ENCODE measurements around the gene B4GALT7. TPM values are rescaled to one million over a fixed set of nuclear protein-coding genes. Genes with fewer than 3 reads are reported as not detected.

The B4GALT7 gene
- polyA plus RNA-seq, 3 donors: 19.3 to 20.4 (median 20.3) TPM

DNA sequence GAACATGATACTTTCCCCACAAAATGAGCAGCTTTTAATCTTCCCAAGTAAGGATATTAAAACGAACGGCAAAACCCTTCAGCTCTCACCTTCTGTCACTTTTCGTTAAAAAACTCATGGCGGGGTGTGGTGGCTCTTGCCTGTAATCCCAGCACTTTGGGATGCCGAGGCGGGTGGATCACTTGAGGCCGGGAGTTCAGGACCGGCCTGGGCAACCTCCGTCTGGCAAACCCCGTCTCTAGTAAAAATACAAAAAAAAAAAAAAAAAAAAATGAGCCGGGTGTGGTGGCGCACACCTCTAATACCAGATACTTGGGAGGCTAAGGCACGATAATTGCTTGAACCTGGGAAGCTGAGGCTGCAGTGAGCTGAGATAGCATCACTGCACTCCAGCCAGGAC lies 7.0 kb upstream of the B4GALT7 start:
- DNase-seq (ENCODE audit: low read depth in 3 of 3, low spot score in 2 of 3): no peak

DNA sequence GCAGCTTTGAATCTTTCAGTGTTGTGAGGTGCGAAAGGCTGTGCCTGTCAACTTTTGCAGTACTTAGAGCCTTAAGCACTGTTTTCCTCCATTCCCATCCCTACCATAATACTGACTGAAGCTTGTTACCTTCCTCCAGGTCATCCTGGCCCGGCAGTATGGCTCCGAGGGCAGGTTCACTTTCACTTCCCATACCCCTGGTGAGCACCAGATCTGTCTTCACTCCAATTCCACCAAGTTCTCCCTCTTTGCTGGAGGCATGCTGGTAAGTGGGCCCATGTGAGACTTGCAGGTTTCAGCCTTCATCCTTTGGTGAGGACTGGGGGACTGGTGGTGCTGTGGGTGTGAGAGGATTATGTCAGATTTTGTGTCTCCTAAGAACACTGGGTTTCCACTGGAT lies 6.4 kb upstream of the B4GALT7 start:
- DNase-seq (ENCODE audit: low read depth in 3 of 3, low spot score in 2 of 3): no peak

- no peak for DNase-seq (ENCODE audit: low read depth in 3 of 3, low spot score in 2 of 3)
Measured at GRCh38 chr5:177594071-177594470, 5.9 kb upstream of the B4GALT7 start.

DNA sequence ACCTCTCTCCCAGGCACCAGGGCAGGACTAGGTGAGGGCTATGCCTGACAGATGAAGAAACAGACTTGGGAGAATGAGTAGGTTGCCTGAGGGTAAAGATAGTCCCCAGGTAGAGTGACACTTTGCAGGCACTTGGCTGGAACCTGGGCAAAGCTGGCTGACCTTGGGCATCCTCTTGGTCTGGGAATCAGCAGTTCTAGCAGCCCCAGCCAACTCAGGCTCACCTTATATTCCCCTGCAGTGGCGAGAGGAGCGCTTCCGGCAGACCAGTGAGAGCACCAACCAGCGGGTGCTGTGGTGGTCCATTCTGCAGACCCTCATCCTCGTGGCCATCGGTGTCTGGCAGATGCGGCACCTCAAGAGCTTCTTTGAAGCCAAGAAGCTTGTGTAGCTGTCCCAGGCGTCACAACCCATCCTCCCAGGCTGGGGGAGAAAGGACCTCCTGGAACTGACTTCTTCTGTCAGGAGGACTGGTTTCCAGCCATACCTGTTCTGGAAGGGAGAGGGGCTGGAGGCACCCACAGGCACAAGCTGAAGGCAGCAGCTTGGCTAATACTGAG lies 4.8 kb upstream of the B4GALT7 start:
- no peak for DNase-seq (ENCODE audit: low read depth in 3 of 3, low spot score in 2 of 3)

DNA sequence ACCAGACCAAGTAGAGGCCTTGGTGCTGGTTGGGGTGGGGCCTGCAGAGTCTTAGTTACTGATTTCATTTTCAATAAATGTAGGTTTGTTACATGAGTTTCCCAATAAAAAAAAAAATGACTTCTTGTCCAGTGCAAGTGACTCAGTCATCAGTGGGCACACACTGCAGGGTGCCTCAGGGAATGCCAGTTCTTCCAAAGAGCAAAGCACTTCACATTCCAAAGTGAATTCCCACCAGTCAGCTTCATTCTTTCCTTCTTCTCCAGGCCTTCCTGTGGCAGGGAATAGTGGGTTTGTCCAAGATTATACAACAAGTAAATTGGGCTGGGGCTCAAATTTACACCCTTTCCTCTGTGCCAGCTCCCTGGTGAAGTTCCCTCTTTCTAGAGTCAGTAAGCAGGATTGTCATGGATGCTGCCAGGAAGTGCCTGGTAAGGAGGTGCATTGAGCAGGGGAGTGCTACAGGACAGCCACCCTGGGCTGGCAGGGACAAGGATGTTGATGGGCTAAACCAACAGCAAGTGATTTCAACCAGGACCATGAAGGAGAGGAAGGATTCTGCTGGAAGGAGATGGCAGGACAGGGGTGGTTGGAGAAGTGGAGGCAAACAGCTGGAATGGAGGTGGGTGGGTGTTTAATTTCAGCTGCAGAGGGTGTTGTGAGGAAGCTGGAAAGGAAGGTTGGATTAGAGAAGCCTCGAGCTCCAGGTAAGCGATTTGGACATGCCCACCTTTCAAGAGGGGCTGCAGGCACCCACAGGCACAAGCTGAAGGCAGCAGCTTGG lies 3.7 kb upstream of the B4GALT7 start:
- DNase-seq (ENCODE audit: low read depth in 3 of 3, low spot score in 2 of 3): no peak

- no peak for DNase-seq (ENCODE audit: low read depth in 3 of 3, low spot score in 2 of 3)
Measured at GRCh38 chr5:177596775-177597238, 3.1 kb upstream of the B4GALT7 start.

DNA sequence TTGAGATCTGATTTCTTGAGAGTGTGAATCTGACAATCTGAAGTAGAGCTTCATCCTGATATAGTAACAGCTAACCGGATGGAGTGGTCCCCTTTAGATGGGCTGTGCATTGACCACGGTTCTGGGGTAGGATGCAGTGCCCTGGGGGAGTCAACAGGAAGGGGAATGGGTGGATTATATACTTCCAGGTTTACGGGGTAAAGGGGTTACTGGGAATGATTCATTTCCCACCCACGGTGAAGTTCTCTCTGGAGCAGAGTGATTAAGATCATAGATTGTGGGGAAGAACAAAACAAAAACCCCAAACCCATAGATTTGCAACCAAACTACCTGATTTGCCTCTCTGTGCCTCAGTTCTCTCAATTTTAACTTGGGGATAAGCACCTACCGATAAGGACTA lies 1.5 kb upstream of the B4GALT7 start:
- DNase-seq (ENCODE audit: low read depth in 3 of 3, low spot score in 2 of 3): no peak

DNA sequence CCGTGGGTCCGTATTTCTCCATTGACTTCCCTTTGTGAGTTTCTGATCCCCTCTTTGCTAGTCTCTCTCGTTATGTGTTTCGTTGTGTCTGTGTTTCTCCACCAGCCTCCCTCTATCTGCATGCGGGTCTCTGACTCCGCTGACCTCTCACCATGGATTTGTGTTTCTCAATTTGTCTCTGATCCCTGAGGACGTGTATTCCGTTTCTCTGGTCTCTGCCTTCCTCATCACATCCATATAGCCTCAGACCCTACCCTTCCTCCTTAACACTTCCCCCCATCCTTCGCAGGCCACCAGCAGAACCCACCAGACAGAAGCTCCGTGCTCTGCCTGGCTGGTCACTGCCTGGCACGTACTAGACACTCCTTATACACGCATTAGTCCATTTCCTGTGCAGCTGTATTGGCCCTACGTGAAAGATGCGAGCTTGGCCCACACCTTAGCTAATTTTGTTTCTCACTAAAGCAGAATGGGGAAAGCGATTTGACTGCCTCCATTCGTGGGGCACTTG lies 631 bp downstream of the B4GALT7 start:
- peak in 1 of 3 donors; percentile 8 for DNase-seq (ENCODE audit: low read depth in 3 of 3, low spot score in 2 of 3)

DNA sequence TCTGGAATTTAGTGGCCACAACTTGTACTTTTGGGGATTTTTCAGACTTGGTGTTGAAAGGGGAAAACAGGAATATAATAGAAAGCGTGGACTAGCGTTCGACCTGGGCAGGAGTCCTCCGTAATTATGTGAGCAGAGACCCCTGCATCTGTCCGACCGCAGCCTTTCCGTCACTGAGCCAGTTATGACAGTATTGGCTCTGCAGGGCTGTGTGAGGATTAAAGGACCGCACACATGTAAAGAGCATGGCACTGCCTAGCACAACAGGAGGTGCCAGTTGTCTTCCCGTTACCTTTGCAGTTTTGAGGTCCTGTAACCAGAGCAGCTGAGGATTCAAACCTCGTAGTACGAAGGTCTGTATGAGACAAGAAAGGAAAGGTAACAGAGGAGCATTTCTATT lies 1.2 kb downstream of the B4GALT7 start:
- DNase-seq (ENCODE audit: low read depth in 3 of 3, low spot score in 2 of 3): no peak

DNA sequence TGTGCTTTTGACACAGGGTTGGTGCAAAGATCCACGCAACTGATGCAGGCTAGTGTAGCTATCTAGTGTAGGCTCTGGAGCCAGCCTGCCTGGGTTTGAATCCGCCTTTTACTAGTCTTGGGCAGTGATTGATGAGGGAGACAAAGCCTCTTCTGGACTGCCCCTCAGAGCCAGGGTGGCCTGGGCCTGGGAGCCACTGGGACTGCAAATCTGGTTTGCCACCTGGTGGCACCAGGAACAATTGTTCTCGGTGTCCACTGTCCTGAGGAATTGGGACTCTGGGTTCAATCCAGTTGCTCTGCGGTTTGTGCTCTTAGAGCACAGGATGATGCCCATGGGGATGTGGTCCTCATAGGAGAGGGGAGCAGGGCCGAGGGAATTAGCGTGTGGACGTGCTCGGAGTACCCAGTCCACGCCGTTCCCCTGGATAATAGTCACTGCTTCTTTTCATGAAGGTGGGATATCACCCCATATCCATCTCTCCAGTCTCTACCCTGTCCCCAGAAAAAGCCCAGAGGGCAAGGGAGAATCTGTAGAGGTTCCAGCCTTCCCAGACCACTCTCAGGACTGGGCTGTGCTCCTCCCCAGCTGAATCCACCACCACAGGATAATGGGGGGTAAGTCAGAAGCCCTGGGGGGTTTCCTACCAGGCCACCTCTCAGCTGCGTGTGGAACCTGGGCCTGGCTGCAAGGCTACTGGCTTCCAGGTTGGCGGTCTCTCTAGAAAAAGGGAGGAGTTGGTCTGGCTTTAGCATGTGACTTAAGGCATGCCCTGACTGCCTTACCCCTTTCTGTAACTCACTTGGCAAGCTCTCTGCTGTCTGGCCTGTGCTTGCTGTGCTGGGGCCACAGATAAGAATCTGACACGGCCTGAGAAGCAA lies 1.9 kb downstream of the B4GALT7 start:
- DNase-seq (ENCODE audit: low read depth in 3 of 3, low spot score in 2 of 3): no peak

DNA sequence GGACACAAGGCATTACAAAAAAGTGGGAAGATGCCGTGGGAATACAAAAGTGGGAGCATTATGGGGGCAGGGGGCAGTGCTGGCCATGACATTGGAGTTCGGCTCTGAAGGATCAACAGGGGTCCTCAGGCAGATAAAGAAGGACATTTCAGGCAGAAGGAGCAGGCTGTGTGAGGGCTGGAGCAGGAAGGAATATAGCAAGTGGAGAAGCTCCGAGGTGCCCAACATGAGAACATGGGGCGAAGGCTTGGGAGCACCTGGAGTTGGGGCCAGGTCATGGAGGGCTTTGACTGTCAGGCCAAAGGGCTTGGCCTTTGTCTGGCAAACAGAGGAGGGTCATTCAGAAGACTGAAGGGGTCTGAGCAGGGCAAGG lies 2.5 kb downstream of the B4GALT7 start:
- no peak for DNase-seq (ENCODE audit: low read depth in 3 of 3, low spot score in 2 of 3)

- DNase-seq (ENCODE audit: low read depth in 3 of 3, low spot score in 2 of 3): no peak
Measured at GRCh38 chr5:177603631-177604030, 3.7 kb downstream of the B4GALT7 start.

- DNase-seq (ENCODE audit: low read depth in 3 of 3, low spot score in 2 of 3): no peak
Measured at GRCh38 chr5:177604116-177604521, 4.2 kb downstream of the B4GALT7 start.

DNA sequence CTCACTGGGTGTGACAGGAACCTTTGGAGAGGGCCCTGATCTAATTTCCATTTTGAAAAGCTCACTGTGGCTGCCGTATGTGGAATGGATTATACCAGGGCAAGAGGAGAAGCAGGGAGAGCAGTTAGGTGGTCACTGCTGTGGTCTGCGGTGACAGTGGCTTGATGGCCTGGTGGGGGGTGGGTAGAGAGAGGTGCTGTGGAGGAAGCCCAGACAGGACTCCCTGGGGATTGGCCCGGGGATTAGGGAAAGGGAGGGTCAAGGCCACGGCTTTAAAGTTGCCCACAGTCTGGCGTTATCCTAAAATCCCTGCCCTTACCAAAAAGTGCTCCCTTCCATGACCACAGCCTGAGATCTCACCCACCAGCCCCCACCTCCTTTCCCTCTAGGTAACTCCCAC lies 4.7 kb downstream of the B4GALT7 start:
- no peak for DNase-seq (ENCODE audit: low read depth in 3 of 3, low spot score in 2 of 3)

DNA sequence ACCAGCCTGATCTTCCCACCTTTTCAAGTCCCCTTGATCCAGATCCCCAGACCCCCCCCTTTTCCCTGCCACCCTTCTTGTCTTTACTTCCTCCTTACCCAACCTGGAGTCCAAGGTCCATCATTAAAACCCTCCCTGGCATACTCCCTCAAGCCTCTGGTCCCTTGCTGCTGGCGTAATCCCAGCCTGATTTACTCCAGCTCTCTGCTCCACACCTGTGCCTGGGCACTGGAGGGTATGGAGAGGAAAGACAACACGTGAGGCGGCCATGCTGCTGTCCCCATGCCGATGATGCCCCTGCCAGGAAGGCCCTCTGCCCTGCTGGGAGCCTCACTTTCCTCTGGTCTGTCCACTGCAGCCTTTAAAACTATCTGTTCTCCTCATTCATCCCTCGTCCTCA lies 5.1 kb downstream of the B4GALT7 start:
- no peak for DNase-seq (ENCODE audit: low read depth in 3 of 3, low spot score in 2 of 3)

GRCh38 chr5:177605667-177606066 lies 5.7 kb downstream of the B4GALT7 start:
- no peak for DNase-seq (ENCODE audit: low read depth in 3 of 3, low spot score in 2 of 3)

DNA sequence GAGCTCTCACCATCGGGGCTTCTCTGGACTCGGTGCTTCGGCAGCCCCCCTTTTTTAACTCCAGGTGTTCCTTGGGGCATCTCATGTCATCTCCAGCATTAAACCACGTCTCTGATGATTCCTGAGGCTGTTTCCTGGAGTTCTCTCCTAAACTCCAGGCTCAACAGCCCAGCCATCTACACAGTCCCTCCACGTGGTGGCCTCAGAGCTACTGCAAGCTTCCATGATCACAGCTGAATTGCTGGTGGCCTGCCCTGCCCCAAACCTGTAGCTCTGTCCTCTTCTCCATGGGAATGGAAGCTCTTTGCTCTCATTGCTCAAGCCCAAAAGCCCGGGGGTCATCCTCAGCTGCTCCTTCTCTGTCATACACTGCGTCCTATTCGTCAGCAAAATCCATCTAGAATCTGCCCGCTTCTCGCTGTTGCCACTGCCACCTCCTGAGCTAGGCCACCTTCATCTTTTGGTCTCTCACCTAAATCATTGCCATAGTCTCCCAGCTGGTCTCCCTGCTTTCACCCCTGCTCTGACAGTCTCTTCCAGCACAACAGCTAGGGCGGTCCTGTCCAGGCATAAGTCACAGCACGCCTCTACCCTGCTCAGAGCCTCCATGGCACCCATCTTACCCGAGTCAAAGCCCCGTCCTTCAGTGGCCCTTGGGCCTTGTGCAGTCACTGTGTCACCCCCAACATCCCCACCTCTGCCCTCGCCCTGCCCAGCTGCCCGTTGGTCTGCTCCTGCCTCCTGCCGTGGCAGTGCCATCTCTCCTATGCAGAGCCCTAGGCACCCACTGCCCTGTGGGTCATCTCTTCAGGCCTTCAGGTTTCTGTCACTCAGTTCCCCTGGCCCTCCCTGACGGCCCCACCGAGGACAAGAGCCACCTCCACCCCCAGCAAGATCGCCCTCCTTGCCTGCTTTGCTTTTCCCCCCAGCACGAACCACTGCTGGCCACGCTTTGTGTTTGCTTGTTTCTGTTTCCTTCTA lies 6.4 kb downstream of the B4GALT7 start:
- DNase-seq (ENCODE audit: low read depth in 3 of 3, low spot score in 2 of 3): no peak

DNA sequence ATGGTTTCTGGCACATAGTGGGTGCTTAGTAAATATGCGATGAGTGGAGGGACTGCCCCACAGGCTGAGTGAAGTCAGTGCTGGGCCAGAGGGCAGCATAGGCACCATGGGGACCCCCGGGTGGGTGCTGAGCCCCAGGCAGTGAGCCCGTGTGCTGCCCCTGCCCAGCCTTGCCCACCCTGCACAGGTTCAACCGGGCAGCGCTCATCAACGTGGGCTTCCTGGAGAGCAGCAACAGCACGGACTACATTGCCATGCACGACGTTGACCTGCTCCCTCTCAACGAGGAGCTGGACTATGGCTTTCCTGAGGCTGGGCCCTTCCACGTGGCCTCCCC lies 7.2 kb downstream of the B4GALT7 start:
- no peak for DNase-seq (ENCODE audit: low read depth in 3 of 3, low spot score in 2 of 3)

GRCh38 chr5:177607452-177608192 lies 7.7 kb downstream of the B4GALT7 start:
- DNase-seq (ENCODE audit: low read depth in 3 of 3, low spot score in 2 of 3): peak in 2 of 3 donors; percentile 51 to 76

Data from right renal cortex interstitium (tissue), 3 donors.